Hematopoietic multipotent progenitor cell treated with erythropoietin and hydrocortisone succinate and interleukin-3 and kit ligand, for 15 days (in vitro differentiated cells): ENCODE measurements around the gene USP2.

Experiments
- DNase-seq: peaks from one replicate; pipeline ENCODE4 v3.0.0-alpha.2; 2015; ENCODE audit warnings: low spot score

The USP2 gene

GRCh38 chr11:119322360-119322739 is 59.1 kb downstream of the USP2 start:
- no peak for DNase-seq

- DNase-seq: no peak
Observed at GRCh38 chr11:119320776-119321524, 60.5 kb downstream of the USP2 start.

GRCh38 chr11:119320240-119320775 is 61.2 kb downstream of the USP2 start:
- no peak for DNase-seq

- no peak for DNase-seq
Observed at GRCh38 chr11:119319700-119320239, 61.7 kb downstream of the USP2 start.

- DNase-seq: no peak
Observed at GRCh38 chr11:119319136-119319699, 62.3 kb downstream of the USP2 start.

GRCh38 chr11:119318240-119319135 is 63.0 kb downstream of the USP2 start:
- DNase-seq: no peak

- no peak for DNase-seq
Observed at GRCh38 chr11:119317592-119318239, 63.8 kb downstream of the USP2 start.

- DNase-seq: no peak
Observed at GRCh38 chr11:119316729-119317591, 64.5 kb downstream of the USP2 start, which contains the start of gene MCAM. Gene MCAM, minus strand, starts transcription at chr11:119317130. Its CDS starts 29 bp downstream, at chr11:119317101.

- DNase-seq: no peak
Observed at GRCh38 chr11:119316016-119316728, 65.3 kb downstream of the USP2 start.

- DNase-seq: no peak
Observed at GRCh38 chr11:119315131-119316015, 66.1 kb downstream of the USP2 start.

GRCh38 chr11:119314726-119315125 is 66.8 kb downstream of the USP2 start:
- no peak for DNase-seq

GRCh38 chr11:119310682-119311052 is 70.8 kb downstream of the USP2 start:
- DNase-seq: no peak

GRCh38 chr11:119309953-119310681 is 71.4 kb downstream of the USP2 start:
- no peak for DNase-seq

- DNase-seq: no peak
Observed at GRCh38 chr11:119309411-119309810, 72.1 kb downstream of the USP2 start.

GRCh38 chr11:119307974-119308373 is 73.5 kb downstream of the USP2 start:
- DNase-seq: no peak

GRCh38 chr11:119307219-119307618 is 74.3 kb downstream of the USP2 start:
- no peak for DNase-seq

GRCh38 chr11:119306373-119306890 is 75.1 kb downstream of the USP2 start:
- no peak for DNase-seq
